ENCODE measurements around the gene TBX6.

GRCh38 chr16:30104492-30104891, 12.8 kb upstream of the TBX6 start:
- TF ChIP-seq POLR2A (IDR thresholded peaks at IDR 0.05) (no peak), CTCF (IDR thresholded peaks at IDR 0.05) (no peak), POLR2AphosphoS5 (IDR thresholded peaks at IDR 0.05) (no peak), EP300 (IDR thresholded peaks at IDR 0.05) (no peak)

All from sigmoid colon (tissue), 4 donors.